Astrocyte of the cerebellum (primary cell): ENCODE results near the gene ABCA3.

Source experiments
- DNase-seq: peaks from one replicate; pipeline ENCODE4 v3.0.0-alpha.2; 2011; ENCODE audit warnings: low read depth
- H3K4me3 ChIP-seq: 2 replicates; pipeline ENCODE4 v1.5.1; 2011; ENCODE audit warnings: mild to moderate bottlenecking, low read depth, low read length, moderate library complexity
- CTCF ChIP-seq: IDR thresholded peaks from 2 replicates; pipeline ENCODE4 v1.5.1; 2012; ENCODE audit warnings: low read length, low read depth, moderate library complexity, mild to moderate bottlenecking; ENCODE audit errors: missing control alignments
- in situ Hi-C: cut with HindIII; loops from 2 replicates; pipeline ENCODE4 v1.10.0; 2017; ENCODE audit warnings: low sequenced_read_pairs

The ABCA3 gene

GRCh38 chr16:2229091-2229490 lies 111.4 kb downstream of the ABCA3 start:
- DNase-seq = no peak
- H3K4me3 ChIP-seq = no peak overlapping the region
- TF ChIP-seq CTCF = no peak
- in situ Hi-C loops = no loop called here

- in situ Hi-C loops = no loop called here
- DNase-seq = no peak
- TF ChIP-seq CTCF = no peak
- H3K4me3 ChIP-seq = no peak overlapping the region
These were observed 112.2 kb downstream of the ABCA3 start for GRCh38 chr16:2228161-2228824.

- DNase-seq = no peak
- in situ Hi-C loops = no loop called here
- H3K4me3 ChIP-seq = no peak overlapping the region
- TF ChIP-seq CTCF = no peak
These were observed 113.6 kb downstream of the ABCA3 start for GRCh38 chr16:2226918-2227317.

- in situ Hi-C loops = no loop called here
- no peak for TF ChIP-seq CTCF
- no peak overlapping the region for H3K4me3 ChIP-seq
- DNase-seq = no peak
These were observed 114.2 kb downstream of the ABCA3 start for GRCh38 chr16:2226245-2226793.
